HEK293 (cell line): Measurements from ENCODE around the gene VASN.

Source experiments
- CTCF ChIA-PET: fragments of 350-600 bp; formaldehyde crosslinking; extraction: SDS; loops from one replicate; lab custom pipeline; 2021; ENCODE audit warnings: antibody characterized with exemption; lab: Yijun Ruan, JAX
- POLR2A ChIA-PET: fragments of 300-600 bp; formaldehyde crosslinking; extraction: SDS; loops from one replicate; lab custom pipeline; 2020; ENCODE audit warnings: antibody characterized with exemption, inconsistent platforms; lab: Yijun Ruan, JAX
- H3K27ac ChIP-seq: fragments of 200-500 bp; sonication (Bioruptor generic); 2 replicates; pipeline ENCODE4 v1.5.1; 2014; ENCODE audit warnings: low read depth, low read length, control low read depth, inconsistent platforms; ENCODE audit errors: extremely low read depth
- H3K36me3 ChIP-seq, 2 experiments: fragments of 200-500 bp in 1 of 2; sonication (Bioruptor generic) in 1 of 2; 1 replicate in 1 of 2; 2 replicates in 1 of 2; pipeline ENCODE4 v1.5.1; 2014 to 2017; ENCODE audit warnings: inconsistent platforms in 2 of 2, low read length in 2 of 2; ENCODE audit not compliant: control insufficient read depth in 2 of 2, insufficient read depth in 1 of 2
- H3K4me1 ChIP-seq: fragments of 200-500 bp; sonication (Bioruptor generic); 2 replicates; pipeline ENCODE4 v1.5.1; 2014; ENCODE audit warnings: mild to moderate bottlenecking, low read length, inconsistent platforms; ENCODE audit not compliant: control insufficient read depth, insufficient read depth
- H3K4me3 ChIP-seq: 2 replicates; pipeline ENCODE4 v1.5.1; 2011; ENCODE audit warnings: low read depth, mild to moderate bottlenecking, control low read depth, low read length, moderate library complexity
- H3K9me3 ChIP-seq: fragments of 200-500 bp; sonication (Bioruptor generic); 2 replicates; pipeline ENCODE4 v1.5.1; 2014; ENCODE audit warnings: low read depth, low read length, inconsistent platforms; ENCODE audit not compliant: control insufficient read depth, insufficient read depth
- EGR2 ChIP-seq: fragments of 450-650 bp; formaldehyde crosslinking; IDR thresholded peaks from 2 replicates; pipeline ENCODE4 v1.5.1; 2016; ENCODE audit warnings: low read depth, missing biosample characterization, missing genetic modification characterization
- HIC1 ChIP-seq: fragments of 450-650 bp; formaldehyde crosslinking; IDR thresholded peaks from 2 replicates; pipeline ENCODE4 v1.5.1; 2016; ENCODE audit warnings: missing biosample characterization, missing genetic modification characterization
- OSR2 ChIP-seq: fragments of 450-650 bp; formaldehyde crosslinking; IDR thresholded peaks from 2 replicates; pipeline ENCODE4 v1.5.1; 2016; ENCODE audit warnings: missing biosample characterization, missing genetic modification characterization
- REPIN1 ChIP-seq: fragments of 450-650 bp; formaldehyde crosslinking; IDR thresholded peaks from 2 replicates; pipeline ENCODE4 v1.5.1; 2017; ENCODE audit warnings: missing biosample characterization, missing genetic modification characterization, low read depth
- SP3 ChIP-seq: fragments of 450-650 bp; formaldehyde crosslinking; IDR thresholded peaks from 2 replicates; pipeline ENCODE4 v1.5.1; 2016; ENCODE audit warnings: missing biosample characterization, missing genetic modification characterization
- WT1 ChIP-seq: fragments of 450-650 bp; formaldehyde crosslinking; IDR thresholded peaks from 2 replicates; pipeline ENCODE4 v1.5.1; 2016; ENCODE audit warnings: missing biosample characterization, missing genetic modification characterization
- ZBTB49 ChIP-seq: fragments of 450-650 bp; formaldehyde crosslinking; IDR thresholded peaks from 2 replicates; pipeline ENCODE4 v1.5.1; 2016; ENCODE audit warnings: missing biosample characterization, missing genetic modification characterization, low read depth
- ZEB2 ChIP-seq: fragments of 450-650 bp; formaldehyde crosslinking; IDR thresholded peaks from 2 replicates; pipeline ENCODE4 v1.5.1; 2016; ENCODE audit warnings: missing biosample characterization, missing genetic modification characterization
- ZFHX2 ChIP-seq: fragments of 450-650 bp; formaldehyde crosslinking; conservative IDR thresholded peaks from 2 replicates; pipeline ENCODE4 v1.5.1; 2016; ENCODE audit warnings: missing biosample characterization, missing genetic modification characterization
- ZFP37 ChIP-seq: fragments of 450-650 bp; formaldehyde crosslinking; IDR thresholded peaks from 2 replicates; pipeline ENCODE4 v1.5.1; 2016; ENCODE audit warnings: missing biosample characterization, missing genetic modification characterization
- ZNF10 ChIP-seq: fragments of 450-650 bp; formaldehyde crosslinking; IDR thresholded peaks from 2 replicates; pipeline ENCODE4 v1.5.1; 2017; ENCODE audit warnings: missing biosample characterization, missing genetic modification characterization
- ZNF175 ChIP-seq: fragments of 450-650 bp; formaldehyde crosslinking; IDR thresholded peaks from 2 replicates; pipeline ENCODE4 v1.5.1; 2016; ENCODE audit warnings: missing biosample characterization, missing genetic modification characterization
- ZNF184 ChIP-seq: fragments of 450-650 bp; IDR thresholded peaks from 2 replicates; pipeline ENCODE4 v1.5.1; 2018; ENCODE audit warnings: missing biosample characterization, mild to moderate bottlenecking, missing genetic modification characterization
- ZNF266 ChIP-seq: fragments of 450-650 bp; formaldehyde crosslinking; IDR thresholded peaks from 2 replicates; pipeline ENCODE4 v1.5.1; 2016; ENCODE audit warnings: missing biosample characterization, missing genetic modification characterization, low read depth
- ZNF398 ChIP-seq: fragments of 450-650 bp; formaldehyde crosslinking; IDR thresholded peaks from 2 replicates; pipeline ENCODE4 v1.5.1; 2017; ENCODE audit warnings: missing biosample characterization, missing genetic modification characterization
- ZNF433 ChIP-seq: fragments of 450-650 bp; formaldehyde crosslinking; IDR thresholded peaks from 2 replicates; pipeline ENCODE4 v1.5.1; 2016; ENCODE audit warnings: missing biosample characterization, missing genetic modification characterization, low read depth
- ZNF629 ChIP-seq: fragments of 450-650 bp; formaldehyde crosslinking; IDR thresholded peaks from 2 replicates; pipeline ENCODE4 v1.5.1; 2017; ENCODE audit warnings: missing biosample characterization, missing genetic modification characterization
- ZNF654 ChIP-seq: fragments of 450-650 bp; formaldehyde crosslinking; IDR thresholded peaks from 2 replicates; pipeline ENCODE4 v1.5.1; 2016; ENCODE audit warnings: low read depth, missing biosample characterization, missing genetic modification characterization
- ZNF670 ChIP-seq: fragments of 450-650 bp; formaldehyde crosslinking; IDR thresholded peaks from 2 replicates; pipeline ENCODE4 v1.5.1; 2016; ENCODE audit warnings: missing biosample characterization, missing genetic modification characterization, low read depth
- ZNF677 ChIP-seq: fragments of 450-650 bp; IDR thresholded peaks from 2 replicates; pipeline ENCODE4 v1.5.0; 2018; ENCODE audit warnings: missing biosample characterization, mild to moderate bottlenecking, missing genetic modification characterization, moderate library complexity
- ZNF768 ChIP-seq: fragments of 450-650 bp; formaldehyde crosslinking; IDR thresholded peaks from 2 replicates; pipeline ENCODE4 v1.5.1; 2018; ENCODE audit warnings: missing biosample characterization, mild to moderate bottlenecking, missing genetic modification characterization
- ZNF776 ChIP-seq: fragments of 450-650 bp; formaldehyde crosslinking; IDR thresholded peaks from 2 replicates; pipeline ENCODE4 v1.5.0; 2017; ENCODE audit warnings: missing biosample characterization, missing genetic modification characterization, borderline replicate concordance
- ZSCAN16 ChIP-seq: fragments of 450-650 bp; formaldehyde crosslinking; IDR thresholded peaks from 2 replicates; pipeline ENCODE4 v1.5.1; 2016; ENCODE audit warnings: missing biosample characterization, missing genetic modification characterization
- ZSCAN23 ChIP-seq: fragments of 450-650 bp; formaldehyde crosslinking; IDR thresholded peaks from 2 replicates; pipeline ENCODE4 v1.5.1; 2016; ENCODE audit warnings: missing biosample characterization, missing genetic modification characterization

VASN gene

GRCh38 chr16:4345836-4346781 is 25.5 kb upstream of the VASN start (continued):
- TF ChIP-seq ZNF677 (no peak), ZNF433 (no peak), ZNF266 (tag by site-specific recombination) (no peak), ZEB2 (tag by site-specific recombination) (peak; percentile 39; the same call in 1 of the 2 replicates), ZBTB49 (no peak), ZNF629 (tag by site-specific recombination) (peak; percentile 79), ZNF10 (0 out of 2 replicates have a peak, but pooled peaks have one; percentile 35), WT1 (tag by site-specific recombination) (no peak), ZNF654 (tag by site-specific recombination) (no peak), ZSCAN23 (tag by site-specific recombination) (no peak), SP3 (tag by site-specific recombination) (no peak), ZNF175 (no peak), ZNF776 (tag by site-specific recombination) (no peak), ZNF670 (tag by site-specific recombination) (no peak), ZSCAN16 (tag by site-specific recombination) (peak; percentile 57; the same call in 1 of the 2 replicates), ZNF398 (tag by site-specific recombination) (no peak), ZNF768 (tag by site-specific recombination) (peak; percentile 90; the same call in 1 of the 2 replicates)
- TF ChIP-seq, all 188 proteins: peak for 16

- POLR2A ChIA-PET: interaction anchor here (0.7 to 1.4 kb wide), 2 partner anchors 93 to 582 kb away, joined by 3 read pairs; no protein-coding TSS in a partner anchor
- Histone ChIP-seq H3K27ac (no peak overlapping the region), H3K4me1 (peaks cover 12% of the 10 kb centered on the region; the same call in 1 of the 2 replicates), H3K4me3 (no peak overlapping the region), H3K9me3 (no peaks in the 10 kb centered on the region), H3K36me3 (peaks cover 0 to 25% of the 10 kb centered on the region in 2 experiments; a peak in 2 of 3 replicates)
- TF ChIP-seq HIC1 (tag by site-specific recombination) (no peak), ZFP37 (no peak), REPIN1 (tag by site-specific recombination) (no peak), ZFHX2 (tag by site-specific recombination) (peak; percentile 74), OSR2 (tag by site-specific recombination) (peak; percentile 92), EGR2 (tag by site-specific recombination) (peak; percentile 59), ZNF184 (tag by site-specific recombination) (no peak)
- CTCF ChIA-PET: interaction anchor here (0.6 to 2.3 kb wide), 6 partner anchors 12 to 408 kb away, joined by 3 to 14 read pairs (median 4); no protein-coding TSS in a partner anchor
These were observed 24.6 kb upstream of the VASN start for GRCh38 chr16:4347010-4347409.
